Measurements from ENCODE around the gene TUFT1. TPM values are rescaled to one million over a fixed set of nuclear protein-coding genes. Genes with fewer than 3 reads are reported as not detected.

Gene TUFT1
- total and polyA plus RNA-seq, 2 of the 8 experiments (the other 6 are each of a cell fraction or from before 2014, with no cell fraction given): 7.3 to 10.4 TPM

GRCh38 chr1:151611288-151611790 lies 71.2 kb downstream of the TUFT1 start (continued):
- TF ChIP-seq CBX8 (IDR thresholded peaks at IDR 0.05; ENCODE audit: borderline replicate concordance, low read depth, low read length) (no peak), TAF7 (optimal IDR thresholded peaks at IDR 0.05; ENCODE audit: borderline replicate concordance, low read depth, low read length) (no peak), RNF2 (IDR thresholded peaks at IDR 0.05; ENCODE audit: borderline replicate concordance, low read depth, low read length, missing control alignments, poor library complexity, severe bottlenecking) (no peak), SIRT6 (IDR thresholded peaks at IDR 0.05; ENCODE audit: low read length) (no peak)
